GM19468 (cell line): ENCODE data around the gene NTHL1.

ENCODE experiments used
- ATAC-seq: cut with Tn5 transposase; IDR thresholded peaks from one replicate; pipeline ENCODE4 v1.9.1; 2021; ENCODE audit warnings: mild to moderate bottlenecking, moderate library complexity, moderate number of reproducible peaks; ENCODE audit not compliant: unreplicated experiment; ENCODE audit errors: extremely low read depth

The NTHL1 gene

DNA sequence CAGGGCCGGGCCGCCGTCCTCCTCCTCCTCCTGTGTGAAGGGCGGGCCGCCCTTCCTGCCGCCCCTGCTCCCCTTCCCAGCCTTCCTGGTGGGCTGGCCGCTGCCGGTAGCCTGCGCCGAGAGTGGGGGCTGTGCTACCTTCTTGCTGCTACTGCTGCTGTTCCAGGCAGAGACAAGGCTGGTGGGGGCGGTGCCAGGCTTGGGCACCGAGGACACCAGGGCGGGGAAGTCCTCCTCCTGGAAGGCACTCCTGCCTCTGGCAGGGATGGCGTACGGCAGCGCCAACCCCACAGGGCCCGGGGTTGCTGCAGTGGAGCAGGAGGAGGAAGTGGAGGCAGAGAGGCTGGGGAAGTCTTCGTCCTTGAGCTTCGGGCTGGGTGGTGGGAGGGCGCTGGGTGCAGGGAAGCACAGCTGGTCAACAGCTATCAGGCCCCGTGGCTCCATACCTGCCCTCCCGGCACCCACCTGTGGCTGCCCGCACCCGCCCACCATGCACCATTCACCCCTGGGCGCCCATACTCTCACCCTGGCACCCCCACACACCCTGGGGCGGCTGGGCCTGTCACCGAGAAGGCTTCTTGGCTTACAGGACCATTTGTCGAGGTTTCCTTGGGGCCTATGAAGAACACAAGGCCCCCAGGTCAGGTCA, 47.6 kb downstream of the NTHL1 start:
- no peak for ATAC-seq

- no peak for ATAC-seq
These were observed 48.5 kb downstream of the NTHL1 start for GRCh38 chr16:1998852-1999801.

DNA sequence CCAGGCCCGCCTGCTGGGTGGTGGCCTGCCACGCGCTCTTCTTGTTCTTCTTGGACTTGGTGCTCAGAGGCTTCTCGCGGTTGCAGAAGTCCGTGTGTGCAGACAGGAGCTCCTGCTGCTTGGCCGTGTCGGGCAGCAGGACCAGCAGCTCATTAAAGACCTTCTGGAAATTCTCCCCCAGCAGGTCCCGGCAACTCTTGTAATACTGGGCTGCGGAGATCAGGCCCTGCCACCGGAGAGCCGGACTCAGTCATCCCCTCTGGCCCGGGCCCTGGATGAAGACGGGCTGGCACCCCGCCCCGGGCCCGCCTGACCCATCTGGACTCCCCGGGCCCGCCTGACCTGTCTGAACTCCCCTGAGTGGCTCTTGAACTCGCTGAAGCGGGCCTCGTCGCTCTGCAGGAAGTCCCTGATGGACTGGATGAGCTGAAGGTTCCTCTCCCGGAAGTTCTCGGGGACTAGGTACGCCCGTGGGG, 49.2 kb downstream of the NTHL1 start:
- ATAC-seq = no peak

DNA sequence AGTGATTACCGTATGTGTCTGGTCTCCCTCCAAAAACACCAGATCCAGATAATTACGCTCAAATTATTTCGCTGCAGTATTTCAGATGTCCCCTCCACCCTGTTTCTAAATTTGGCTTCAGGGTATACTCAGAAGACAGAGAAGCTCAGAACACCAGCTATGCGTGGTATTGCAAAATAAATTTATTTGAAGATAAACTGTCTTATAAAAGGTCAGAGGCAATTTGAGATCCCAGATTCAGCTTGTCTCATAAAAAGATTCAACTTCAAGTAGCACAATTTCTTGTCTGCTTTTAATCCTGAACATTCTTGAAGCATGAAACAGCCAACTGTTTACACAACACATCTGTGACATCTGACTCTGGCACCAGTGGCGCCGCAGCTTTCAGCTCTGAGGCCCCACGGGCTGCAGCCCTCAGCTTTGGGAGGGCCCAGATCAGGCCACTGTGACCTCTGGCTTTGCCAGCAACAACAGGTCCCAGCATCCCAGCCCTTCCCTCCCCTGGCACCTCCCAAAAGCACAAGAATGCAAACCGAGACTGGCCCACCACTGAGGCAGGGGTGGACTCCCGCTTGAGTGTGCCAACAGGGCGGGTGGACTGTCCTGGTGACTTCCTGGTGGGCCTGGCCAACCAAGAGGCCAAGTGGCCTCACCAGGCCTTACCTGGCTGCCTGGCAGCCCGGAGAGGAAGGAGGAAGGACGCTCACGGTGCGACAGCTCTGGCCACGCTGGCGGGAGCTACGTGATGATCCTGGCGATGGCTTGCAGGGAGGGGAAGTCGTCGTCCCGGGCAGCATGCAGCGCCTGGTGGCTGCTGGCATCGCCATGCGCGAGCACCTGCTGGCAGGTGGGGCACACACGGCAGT, 49.9 kb downstream of the NTHL1 start:
- no peak for ATAC-seq

DNA sequence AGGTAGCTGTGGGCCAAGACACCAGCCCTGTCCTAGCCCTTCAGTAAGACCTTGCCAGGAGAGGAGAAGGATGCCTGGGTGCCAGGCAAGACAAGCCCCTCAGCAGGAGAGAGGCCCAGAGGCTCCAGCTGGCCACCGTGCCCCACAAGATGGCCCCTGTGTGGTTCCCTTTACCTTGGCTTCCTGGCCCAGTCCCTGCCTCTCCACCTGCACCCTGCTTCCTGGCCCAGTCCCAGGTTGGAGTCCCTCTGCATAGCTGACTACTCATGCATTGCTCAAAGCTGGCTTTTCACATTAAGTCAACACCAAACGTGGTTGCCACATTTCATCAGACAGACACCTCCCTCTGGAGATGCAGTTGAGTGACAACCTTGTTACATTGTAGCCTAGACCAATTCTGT, 53.9 kb downstream of the NTHL1 start:
- no peak for ATAC-seq

DNA sequence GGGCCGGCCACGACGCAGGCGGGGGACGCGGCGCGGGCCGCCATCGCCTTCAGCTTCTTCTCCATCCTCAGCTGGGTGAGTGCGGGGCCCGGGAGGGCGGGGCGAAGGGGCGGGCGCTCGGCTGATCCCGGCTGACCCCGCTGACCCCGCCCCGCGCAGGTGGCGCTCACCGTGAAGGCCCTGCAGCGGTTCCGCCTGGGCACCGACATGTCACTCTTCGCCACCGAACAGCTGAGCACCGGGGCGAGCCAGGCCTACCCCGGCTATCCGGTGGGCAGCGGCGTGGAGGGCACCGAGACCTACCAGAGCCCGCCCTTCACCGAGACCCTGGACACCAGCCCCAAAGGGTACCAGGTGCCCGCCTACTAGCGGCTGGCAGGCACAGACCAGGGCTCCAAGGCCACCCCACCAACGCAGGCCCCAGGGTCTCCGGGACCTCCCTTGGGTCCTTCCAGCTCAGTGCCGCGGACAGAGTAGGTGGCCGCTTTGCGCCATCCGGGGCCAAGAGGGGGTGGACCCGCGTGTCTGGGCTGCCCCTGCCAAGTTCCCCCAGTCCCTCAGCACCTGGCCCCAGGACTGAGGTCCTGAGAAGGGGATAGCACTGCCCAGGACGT, 54.8 kb downstream of the NTHL1 start:
- ATAC-seq = no peak

GRCh38 chr16:1991948-1992703, 55.5 kb downstream of the NTHL1 start:
- ATAC-seq = peak; percentile 45

DNA sequence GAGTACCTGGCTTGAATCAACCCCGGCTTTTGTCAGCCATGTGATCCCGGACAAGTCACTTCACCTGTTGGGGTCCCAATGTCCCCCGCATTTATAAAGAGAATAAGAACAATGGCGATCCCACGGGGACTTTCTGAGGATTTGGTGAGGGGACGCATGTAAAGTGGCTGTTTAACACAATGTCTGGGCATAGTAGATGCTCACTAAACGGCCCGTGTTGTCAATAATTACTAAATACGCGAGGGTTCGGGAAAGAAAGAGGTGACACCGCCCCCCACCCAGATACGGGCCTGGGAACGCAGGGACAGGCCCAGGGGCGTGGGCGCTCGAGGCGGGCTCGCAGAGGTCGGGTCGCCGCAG, 56.1 kb downstream of the NTHL1 start:
- no peak for ATAC-seq

- ATAC-seq = no peak
These were observed 56.5 kb downstream of the NTHL1 start for GRCh38 chr16:1991135-1991551.

GRCh38 chr16:1990351-1991134, 57.1 kb downstream of the NTHL1 start:
- ATAC-seq = no peak

DNA sequence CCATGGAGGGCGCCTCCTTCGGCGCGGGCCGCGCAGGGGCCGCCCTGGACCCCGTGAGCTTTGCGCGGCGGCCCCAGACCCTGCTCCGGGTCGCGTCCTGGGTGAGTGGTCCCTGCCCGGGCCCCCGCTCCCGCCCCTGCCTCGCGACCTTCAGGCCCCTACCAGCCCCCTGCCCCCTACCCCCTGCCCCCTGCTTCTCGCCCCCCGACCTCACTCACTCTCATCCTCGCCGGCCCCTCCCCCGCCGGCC, 57.6 kb downstream of the NTHL1 start:
- ATAC-seq = no peak
